Left ventricle myocardium inferior (tissue), 1 donor: ENCODE measurements around the gene SACM1L. TPM values are rescaled to one million over a fixed set of nuclear protein-coding genes. Genes with fewer than 3 reads are reported as not detected.

Experiments used
- DNase-seq: peaks from one replicate; pipeline ENCODE4 v3.0.0-alpha.2; 2020
- H3K27ac ChIP-seq: fragments of 200-600 bp; replicated peaks from 2 replicates; pipeline ENCODE4 v1.8.0; 2021
- H3K27me3 ChIP-seq: fragments of 200-600 bp; 2 replicates; pipeline ENCODE4 v1.8.0; 2021; ENCODE audit warnings: low read depth
- H3K36me3 ChIP-seq: fragments of 200-600 bp; 2 replicates; pipeline ENCODE4 v1.8.0; 2021
- H3K4me1 ChIP-seq: fragments of 200-600 bp; 2 replicates; pipeline ENCODE4 v1.8.0; 2021
- H3K4me3 ChIP-seq: fragments of 200-600 bp; 2 replicates; pipeline ENCODE4 v1.8.0; 2021; ENCODE audit warnings: mild to moderate bottlenecking, moderate library complexity
- H3K9me3 ChIP-seq: fragments of 200-600 bp; replicated peaks from 2 replicates; pipeline ENCODE4 v1.8.0; 2021
- intact Hi-C: fragments of 100-400 bp; cut with micrococcal nuclease; formaldehyde crosslinking; loops from one replicate; pipeline ENCODE4 v1.11.0; 2022
- total RNA-seq: library from RNA; stranded (reverse); fragmentation: NEBNext Ultra II Directional; extraction: Animal tissue kit (Norgen Biotek cat#: 25700); gene quantifications from one replicate; pipeline ENCODE4 v1.2.1, GENCODE V29; 2021
- TF ChIP-seq, protein P1 (sequence below): fragments of 200-600 bp; IDR thresholded peaks from 2 replicates; pipeline ENCODE4 v1.8.0; 2021; ENCODE audit warnings: antibody characterized with exemption, mild to moderate bottlenecking, borderline replicate concordance
- donor health status: DM: no; HTN: yes; CAD: no; lungs with severe emphysema.

The SACM1L gene
- total RNA-seq, 1 donor from 2014 or later: 20.9 TPM

DNA sequence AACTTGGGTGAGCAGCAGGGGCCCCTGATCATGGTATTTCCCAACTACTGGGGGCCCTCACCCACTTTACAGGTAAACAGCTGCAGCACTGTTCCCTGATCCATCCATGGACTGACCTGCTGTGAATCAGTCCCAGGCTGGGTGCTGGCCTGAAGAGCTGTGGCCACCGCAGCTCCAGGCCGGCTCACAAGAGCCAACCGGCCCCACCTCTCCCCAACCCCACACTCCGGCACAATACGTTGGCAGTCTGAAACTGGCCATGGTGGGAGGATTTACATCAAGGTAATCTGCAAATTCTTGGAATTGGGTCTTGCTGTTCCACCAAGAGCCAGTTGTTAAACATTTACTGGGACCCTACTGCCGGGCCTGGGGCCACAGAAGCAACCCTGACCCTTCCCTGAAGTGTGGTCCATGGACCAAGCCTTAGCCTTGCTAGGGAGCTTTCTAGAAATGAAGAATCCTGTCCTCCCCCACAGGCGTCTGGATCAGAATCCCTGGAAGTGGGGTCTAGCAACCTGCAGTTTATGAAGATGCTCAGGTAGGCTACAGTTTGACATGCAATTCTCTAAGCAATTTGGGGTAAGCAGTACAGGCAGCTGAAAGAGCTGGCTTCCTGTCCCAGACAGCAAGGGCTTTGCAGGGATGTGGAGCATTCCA is 103.4 kb downstream of the SACM1L start:
- TF ChIP-seq, protein P1, sequence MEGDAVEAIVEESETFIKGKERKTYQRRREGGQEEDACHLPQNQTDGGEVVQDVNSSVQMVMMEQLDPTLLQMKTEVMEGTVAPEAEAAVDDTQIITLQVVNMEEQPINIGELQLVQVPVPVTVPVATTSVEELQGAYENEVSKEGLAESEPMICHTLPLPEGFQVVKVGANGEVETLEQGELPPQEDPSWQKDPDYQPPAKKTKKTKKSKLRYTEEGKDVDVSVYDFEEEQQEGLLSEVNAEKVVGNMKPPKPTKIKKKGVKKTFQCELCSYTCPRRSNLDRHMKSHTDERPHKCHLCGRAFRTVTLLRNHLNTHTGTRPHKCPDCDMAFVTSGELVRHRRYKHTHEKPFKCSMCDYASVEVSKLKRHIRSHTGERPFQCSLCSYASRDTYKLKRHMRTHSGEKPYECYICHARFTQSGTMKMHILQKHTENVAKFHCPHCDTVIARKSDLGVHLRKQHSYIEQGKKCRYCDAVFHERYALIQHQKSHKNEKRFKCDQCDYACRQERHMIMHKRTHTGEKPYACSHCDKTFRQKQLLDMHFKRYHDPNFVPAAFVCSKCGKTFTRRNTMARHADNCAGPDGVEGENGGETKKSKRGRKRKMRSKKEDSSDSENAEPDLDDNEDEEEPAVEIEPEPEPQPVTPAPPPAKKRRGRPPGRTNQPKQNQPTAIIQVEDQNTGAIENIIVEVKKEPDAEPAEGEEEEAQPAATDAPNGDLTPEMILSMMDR: no peak
- H3K27me3 ChIP-seq: peaks cover 38% of the 10 kb centered on the region
- H3K36me3 ChIP-seq: no peaks in the 10 kb centered on the region
- intact Hi-C loops: no loop called here
- no peak for DNase-seq
- H3K4me1 ChIP-seq: peaks cover 16% of the 10 kb centered on the region
- peaks cover 31% of the 10 kb centered on the region for H3K9me3 ChIP-seq
- no peak overlapping the region for H3K4me3 ChIP-seq
- no peak overlapping the region for H3K27ac ChIP-seq

DNA sequence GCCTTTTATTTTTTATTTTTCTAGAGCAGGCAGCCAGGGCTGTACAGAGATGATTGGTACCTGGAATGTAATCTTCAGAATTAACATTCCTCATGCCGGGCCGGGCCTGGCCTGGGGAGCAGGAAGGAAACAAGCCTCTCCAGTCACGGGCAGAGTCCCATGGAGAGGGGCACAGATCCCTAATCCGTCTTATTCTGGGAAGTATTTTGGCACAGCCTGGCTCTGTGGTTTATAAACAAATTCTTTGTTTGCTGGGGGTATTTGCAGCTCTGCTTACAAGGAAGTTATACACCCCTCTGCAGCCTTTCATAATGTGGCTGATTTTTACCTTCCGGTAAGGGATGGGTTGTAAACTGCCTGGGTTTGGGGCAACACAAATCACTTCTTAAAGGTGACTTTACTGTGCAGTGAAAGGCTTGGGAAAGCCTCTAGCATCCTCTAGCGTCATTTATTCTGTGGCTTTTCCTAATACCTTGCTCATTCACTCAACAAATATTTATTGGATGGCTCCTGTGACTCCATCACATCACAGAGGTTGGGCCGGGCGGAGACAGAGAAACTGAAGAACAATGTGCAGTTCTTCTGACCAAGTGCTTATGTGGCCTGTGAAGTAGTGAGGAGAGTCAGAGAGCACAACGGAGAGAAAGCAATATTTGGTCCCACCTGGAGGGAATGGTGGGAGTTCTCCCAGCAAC is 104.4 kb downstream of the SACM1L start:
- TF ChIP-seq, protein P1: no peak
- H3K9me3 ChIP-seq: peaks cover 21% of the 10 kb centered on the region
- intact Hi-C loops: no loop called here
- DNase-seq: no peak
- H3K27me3 ChIP-seq: peaks cover 47% of the 10 kb centered on the region
- no peak overlapping the region for H3K27ac ChIP-seq
- peaks cover 16% of the 10 kb centered on the region for H3K4me1 ChIP-seq
- no peaks in the 10 kb centered on the region for H3K36me3 ChIP-seq
- H3K4me3 ChIP-seq: no peak overlapping the region

DNA sequence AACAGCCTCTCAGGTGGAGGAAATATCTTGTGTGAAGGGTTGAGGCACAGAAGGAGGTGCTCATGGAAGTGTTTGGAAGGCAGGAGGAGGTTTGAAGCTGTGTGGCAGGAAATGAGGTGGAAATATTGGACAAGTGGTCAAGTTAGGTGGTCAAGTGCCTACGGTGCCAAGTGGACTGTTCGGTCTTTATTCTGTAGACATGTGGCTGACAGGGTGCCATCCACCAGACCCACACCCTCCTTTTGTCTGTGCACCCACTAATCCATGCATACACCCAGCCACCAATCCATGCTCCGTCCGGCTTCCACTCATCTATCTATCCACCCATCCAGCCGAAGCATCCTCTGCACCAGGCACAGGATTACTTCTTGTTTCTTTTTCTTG is 105.0 kb downstream of the SACM1L start:
- Histone ChIP-seq H3K27me3 (peaks cover 53% of the 10 kb centered on the region), H3K4me1 (peaks cover 16% of the 10 kb centered on the region), H3K36me3 (no peaks in the 10 kb centered on the region)

DNA sequence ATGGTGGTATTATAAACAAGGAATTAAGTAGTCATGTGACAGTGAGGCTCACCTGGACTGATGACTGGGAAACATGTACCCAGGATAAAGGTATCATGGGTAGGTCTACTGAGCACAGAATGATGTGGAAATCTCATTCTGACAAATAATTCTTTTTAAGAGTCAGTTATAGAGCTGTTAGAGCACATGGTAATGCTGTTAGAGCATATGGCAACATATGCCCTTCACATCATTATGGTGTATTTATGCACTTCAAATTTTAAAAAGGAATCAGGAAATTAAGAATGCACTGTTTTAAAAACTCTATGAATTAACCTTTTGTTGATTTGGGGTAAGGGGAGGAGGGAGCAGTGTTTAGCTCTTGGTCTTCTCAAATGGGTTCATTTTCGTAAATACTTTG is 105.5 kb downstream of the SACM1L start:
- Histone ChIP-seq H3K9me3 (peaks cover 11% of the 10 kb centered on the region), H3K27me3 (peaks cover 58% of the 10 kb centered on the region), H3K36me3 (no peaks in the 10 kb centered on the region), H3K4me3 (no peak overlapping the region), H3K4me1 (peaks cover 16% of the 10 kb centered on the region), H3K27ac (no peak overlapping the region)
- TF ChIP-seq, protein P1: no peak
- DNase-seq: no peak
- intact Hi-C loops: no loop called here

More for the DNA sequence above, 105.0 kb downstream of the SACM1L start:
- TF ChIP-seq, protein P1: no peak
- DNase-seq: no peak
- intact Hi-C loops: no loop called here
- Histone ChIP-seq H3K27ac (no peak overlapping the region), H3K9me3 (peaks cover 16% of the 10 kb centered on the region), H3K4me3 (no peak overlapping the region)

Other genes with a start within 250 kb of the SACM1L start
- 27.8 TPM for gene LIMD1, start 94.6 kb upstream of the SACM1L start, total RNA-seq
- not detected for gene SLC6A20, start 107.1 kb downstream of the SACM1L start, total RNA-seq
- 7.4 TPM for gene LZTFL1, start 152.7 kb downstream of the SACM1L start, total RNA-seq
- gene CCR9, start 197.1 kb downstream of the SACM1L start, total RNA-seq: not detected